Activated CD4-positive, alpha-beta T cell treated with anti-CD3 and anti-CD28 coated beads for 24 hours (primary cell): ENCODE measurements around the gene PHOX2A.
A peak's percentile ranks its signal among the peaks of the same experiment; 100 is the strongest.

Experiments
- DNase-seq, 2 donors: peaks; one replicate each; pipeline ENCODE4 v3.0.0-alpha.2; 2020; ENCODE audit warnings: low read depth in 2 of 2

Gene PHOX2A

DNA sequence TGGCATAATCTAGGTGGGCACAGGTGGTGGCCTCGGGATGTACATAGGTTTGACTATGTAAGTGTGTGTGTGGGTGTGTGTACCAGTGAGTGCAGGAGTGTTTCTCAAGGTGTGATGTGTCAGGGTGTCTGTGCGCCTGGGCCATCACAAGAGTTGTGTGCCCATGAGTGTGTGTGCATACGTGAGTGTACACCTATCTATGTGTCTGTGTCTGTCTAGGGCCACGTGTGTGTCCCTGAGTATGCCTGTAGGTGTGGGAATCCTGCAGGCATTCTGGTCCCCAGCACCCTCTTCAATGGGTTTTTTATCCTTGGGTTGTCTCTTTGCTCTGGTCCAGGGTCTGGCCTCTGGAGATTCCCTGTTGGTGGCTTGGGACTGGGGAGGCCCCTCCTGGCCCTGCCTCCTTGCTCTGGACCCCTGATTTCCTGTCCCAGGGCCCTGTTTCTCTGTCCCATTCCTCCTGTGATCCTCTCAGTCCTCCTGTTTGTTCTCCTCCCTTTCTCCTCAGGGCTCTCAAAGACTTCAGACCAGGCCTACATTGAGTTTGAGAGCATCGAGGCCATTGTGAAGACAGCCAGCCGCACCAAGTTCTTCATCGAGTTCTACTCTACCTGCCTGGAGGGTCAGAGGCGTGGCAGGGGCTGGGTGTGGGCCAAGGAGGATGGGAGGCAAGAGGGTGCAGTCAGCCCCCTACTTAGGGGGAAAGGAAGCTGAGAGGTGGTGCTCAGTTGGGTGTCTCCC lies 10.0 kb downstream of the PHOX2A start:
- no peak for DNase-seq

GRCh38 chr11:72233056-72233772 lies 10.8 kb downstream of the PHOX2A start:
- no peak for DNase-seq

DNA sequence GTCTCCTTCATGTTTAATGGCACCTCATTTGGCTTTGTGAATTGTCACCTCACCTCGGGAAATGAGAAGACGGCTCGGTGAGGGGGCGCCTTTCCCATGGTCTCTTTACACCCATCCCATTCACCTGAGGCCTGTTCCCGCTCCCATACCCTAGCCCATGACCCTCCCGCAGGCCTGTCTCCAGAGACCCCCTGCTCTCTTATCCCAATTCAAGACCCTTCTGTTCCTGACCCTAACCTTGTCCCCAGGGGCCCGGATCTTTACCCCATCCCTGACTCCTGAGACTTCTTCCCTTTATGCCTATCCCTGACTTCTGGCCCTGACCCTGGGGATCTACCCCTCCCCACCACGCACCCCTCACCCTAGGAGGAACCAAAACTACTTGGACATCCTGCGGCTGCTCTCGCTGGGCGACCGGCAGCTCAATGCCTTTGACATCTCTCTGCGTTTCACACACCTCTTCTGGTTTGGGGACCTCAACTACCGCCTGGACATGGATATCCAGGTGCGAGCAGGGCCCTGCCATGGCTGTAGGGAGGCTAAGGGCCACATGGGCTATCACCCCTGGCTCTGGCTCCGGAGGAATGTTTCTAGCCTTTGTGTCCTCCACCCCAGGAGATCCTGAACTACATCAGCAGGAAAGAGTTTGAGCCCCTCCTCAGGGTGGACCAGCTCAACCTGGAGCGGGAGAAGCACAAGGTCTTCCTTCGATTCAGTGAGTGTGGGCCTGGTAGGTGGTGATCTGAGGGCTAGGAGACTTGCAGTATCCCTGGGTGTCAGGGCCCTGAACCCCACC lies 11.5 kb downstream of the PHOX2A start:
- no peak for DNase-seq

DNA sequence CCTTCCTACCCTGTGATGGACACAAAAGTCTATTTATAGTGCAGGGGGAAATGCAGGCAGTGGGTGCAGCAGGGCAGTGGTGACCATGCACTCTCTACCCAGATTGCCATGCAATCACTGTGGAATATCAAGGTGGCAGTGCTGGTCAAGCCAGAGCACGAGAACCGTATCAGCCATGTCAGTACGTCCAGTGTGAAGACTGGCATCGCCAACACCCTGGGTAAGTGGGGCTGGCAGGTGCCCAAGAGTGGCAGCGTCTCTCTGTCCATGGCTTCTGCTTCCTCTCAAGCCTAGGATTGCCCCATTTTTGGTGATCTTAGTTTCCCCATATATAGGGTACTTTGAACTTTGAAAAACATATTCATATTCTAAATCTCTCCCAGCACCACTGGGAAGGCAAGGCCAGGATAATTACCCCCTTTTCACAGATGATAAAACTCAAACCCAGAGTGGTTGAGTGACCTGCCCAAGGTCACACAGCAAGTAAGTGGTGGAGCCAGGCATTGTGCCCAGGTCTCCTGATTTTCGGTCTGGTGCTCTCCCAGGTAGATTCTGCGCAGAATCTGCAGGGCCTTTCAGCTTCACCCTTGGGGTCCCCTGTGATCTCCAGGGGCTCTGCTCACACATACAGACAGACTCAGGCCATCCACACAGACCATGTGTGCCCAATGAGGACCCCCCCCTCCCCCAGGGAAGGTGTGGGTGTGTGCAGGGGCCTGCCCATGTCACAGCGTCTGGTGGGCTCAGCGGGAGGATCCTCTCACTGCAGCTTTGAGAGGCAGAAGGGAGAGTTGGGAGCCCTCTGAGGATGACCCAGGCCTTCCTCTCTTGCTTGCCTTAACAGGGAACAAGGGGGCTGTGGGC lies 12.3 kb downstream of the PHOX2A start:
- no peak for DNase-seq

GRCh38 chr11:72230764-72231365 lies 13.1 kb downstream of the PHOX2A start:
- DNase-seq: no peak

- no peak for DNase-seq
These were observed 13.8 kb downstream of the PHOX2A start for GRCh38 chr11:72229925-72230763.

DNA sequence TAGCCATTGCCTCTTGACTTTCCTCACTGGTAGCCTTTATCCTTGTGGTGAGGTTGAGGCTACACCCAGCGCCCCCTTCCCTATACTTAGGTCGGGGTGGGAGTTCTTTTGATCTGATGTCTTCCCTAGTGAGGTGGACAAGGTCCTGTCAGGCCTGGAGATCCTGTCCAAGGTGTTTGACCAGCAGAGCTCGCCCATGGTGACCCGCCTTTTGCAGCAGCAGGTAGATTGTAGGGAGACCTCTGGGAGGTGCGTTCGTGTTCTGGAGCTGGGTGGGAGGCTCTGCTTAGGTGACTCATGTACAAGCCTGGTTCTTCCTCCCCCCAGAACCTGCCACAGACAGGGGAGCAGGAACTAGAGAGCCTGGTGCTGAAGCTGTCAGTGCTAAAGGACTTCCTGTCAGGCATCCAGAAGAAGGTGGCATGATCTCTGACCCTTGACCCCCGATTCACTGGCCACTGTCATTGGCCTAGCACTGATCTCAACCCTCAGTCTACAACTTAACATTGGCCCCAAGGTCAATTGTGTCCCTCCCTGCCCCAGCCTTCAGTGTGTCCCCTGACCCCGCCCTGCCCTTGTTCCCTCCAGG lies 14.5 kb downstream of the PHOX2A start:
- DNase-seq: no peak

- DNase-seq: no peak
These were observed 15.1 kb downstream of the PHOX2A start for GRCh38 chr11:72228844-72229231.

- no peak for DNase-seq
These were observed 15.6 kb downstream of the PHOX2A start for GRCh38 chr11:72228229-72228843.

GRCh38 chr11:72227316-72228228 lies 16.4 kb downstream of the PHOX2A start:
- DNase-seq: no peak

DNA sequence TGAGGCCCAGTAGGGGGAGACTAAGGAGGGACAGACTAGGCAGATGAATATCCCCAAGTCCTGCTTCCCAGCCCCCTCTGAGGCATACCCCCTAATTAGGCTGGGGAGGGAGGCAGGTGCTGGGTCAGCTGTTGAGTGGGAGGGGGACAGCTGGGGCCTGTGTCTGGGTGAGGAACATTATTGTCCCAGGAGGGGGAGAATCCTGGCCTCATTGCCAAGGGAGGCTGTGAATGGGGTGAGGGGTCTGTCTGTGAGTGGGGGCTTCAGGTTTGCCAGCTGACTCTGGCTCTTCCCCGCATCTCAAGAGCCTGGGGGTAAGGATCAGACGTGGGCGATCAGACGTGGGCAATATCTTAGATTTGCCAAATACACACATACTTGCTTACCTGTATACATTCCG lies 17.3 kb downstream of the PHOX2A start:
- DNase-seq: no peak

DNA sequence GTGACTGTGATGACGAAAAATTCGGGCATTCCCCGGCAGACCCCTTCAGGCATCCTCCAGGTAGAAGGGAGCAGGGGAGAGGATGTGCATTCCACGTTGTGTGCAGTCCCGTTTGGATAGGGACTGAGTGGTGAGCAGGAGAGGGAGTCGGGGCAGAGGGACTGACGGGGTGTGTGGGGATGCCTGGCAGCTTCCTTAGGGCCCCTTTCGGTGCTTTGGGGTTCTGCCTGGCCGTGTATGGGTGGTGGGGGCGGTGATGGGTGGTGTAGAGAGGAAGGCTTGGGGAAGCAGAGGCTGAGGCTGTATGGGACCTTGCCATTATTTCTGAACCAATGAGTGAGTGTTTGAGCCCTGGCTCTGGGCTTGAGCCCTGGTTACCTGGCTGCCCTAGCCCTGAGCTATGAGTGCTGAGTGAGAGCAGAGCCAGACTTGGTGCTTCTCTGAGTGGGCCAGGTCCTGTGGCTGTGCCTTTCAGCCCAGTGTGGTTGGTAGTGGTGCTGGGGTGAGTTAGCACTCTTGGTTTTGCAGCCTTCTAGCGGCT lies 18.5 kb downstream of the PHOX2A start:
- no peak for DNase-seq

DNA sequence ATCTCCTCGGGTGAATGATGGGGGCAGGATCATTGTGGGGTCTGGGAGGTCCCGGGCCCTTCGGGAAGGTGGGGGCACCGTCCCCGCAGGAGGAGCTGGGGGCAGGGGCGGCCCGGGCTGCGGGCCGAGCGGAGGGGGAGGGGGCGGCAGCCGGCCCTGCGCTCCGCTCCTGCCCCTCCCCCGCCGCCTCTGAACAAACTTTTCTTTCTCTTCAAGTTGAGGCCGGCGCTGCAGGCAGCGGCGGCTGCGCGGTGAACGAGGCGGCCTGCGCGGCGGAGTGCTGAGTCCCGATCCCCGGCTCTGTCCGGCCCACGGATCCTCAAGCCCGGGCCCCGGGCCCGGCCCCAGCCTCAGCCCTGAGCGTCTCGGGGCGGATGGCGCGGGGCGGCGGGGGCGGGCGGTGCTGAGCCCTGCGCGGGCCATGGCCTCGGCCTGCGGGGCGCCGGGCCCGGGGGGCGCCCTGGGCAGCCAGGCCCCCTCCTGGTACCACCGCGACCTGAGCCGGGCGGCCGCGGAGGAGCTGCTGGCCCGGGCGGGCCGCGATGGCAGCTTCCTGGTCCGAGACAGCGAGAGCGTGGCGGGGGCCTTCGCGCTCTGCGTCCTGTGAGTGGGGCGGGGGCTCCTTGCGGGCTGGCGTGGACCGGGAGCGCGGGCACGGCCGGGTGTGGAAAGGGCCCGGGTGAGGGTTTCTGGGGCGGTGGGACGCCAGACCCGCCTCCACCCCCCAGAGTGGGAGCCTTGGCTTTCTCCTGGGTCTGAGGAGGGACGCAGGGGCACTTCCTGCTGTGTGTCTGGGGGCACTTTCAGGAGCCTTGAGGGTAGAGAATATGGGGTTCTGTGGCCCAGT lies 19.2 kb downstream of the PHOX2A start, which contains the start of gene INPPL1:
TSS of gene INPPL1 (plus strand) at position 204 of the 847 bp plus-strand sequence. CDS start at position 422, 218 bp downstream.
- no peak for DNase-seq

DNA sequence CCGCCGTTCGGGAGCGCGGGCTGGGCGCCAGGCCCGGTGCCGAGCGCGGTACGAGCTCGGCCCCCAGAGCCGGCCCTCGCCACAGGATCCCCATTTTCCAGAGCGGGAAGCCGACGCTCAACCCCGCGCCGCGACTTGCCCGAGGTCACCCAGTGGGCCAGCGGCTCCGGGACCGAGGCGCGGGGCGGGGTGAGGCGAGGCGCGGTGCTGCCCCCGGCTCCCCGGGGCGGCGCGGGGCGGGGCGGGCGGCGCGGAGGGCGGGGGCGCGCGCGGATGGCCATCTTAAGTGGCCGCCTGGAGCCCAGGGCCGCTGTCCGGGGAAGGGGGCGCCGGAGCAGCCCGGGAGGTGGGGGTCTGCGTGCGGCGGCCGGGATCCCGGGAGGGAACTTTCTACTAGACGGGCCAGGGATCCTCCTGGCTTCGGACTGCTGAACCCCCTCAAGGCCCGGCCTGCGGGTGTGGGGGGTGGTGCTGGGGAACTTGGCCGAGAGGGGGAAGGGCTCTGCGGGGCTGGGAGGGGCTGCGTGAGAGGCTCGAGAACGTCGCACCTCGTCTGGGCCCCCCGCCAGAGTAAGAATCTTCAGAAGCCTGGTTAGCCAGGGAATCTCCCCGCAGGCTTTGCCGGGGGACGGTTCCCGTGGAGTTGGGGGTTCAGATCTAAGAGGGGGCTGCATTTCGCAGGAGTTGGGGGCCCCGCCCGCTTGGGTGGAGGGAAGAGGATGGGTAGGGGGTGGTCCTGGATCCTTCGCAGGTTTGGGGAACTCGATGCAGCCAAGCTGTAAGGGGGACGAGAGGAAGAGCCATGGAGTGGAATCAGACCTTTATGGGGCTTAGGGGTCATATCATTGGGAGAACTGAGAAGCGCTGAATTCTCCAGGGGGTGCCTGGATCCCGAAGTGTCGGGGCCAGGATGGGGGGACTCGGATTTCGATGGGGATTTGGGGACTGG lies 20.1 kb downstream of the PHOX2A start:
- DNase-seq: peak in 1 of 2 donors; percentile 50

DNA sequence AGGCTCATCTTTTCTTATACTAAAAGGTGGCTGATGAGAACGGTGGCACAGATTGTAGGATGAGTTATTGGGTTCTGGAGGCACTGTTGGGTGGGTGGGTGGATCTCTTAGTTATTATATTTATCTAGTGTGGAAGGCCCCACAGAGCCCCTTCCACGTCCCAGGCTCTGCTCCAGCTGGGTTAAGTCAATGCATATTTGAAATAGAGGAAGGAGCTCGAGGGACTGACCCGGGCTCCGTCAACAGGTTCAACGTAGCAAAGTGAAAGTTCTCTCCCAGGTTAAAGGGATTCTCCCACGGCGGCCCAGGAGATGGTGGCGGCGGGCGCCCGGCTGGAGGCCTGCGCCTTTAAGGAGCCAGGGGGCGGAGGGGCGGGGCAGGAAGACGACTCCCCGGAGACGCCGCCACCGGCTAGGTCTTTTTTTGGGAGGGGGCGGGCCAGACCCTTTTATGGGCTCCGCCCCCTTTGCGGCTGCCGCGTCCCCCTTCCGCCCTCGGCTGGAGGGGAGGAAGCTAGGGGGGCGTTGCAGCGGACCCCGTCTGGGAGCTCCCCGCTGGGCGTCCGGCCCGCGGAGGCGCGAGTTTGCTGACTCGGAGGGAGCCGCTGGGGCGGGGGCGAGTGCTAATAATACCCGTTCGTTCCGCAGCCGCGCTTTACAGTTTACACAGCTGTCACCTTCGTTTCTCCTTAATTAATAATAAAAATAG lies 20.9 kb downstream of the PHOX2A start:
- DNase-seq: peak; percentile 91 to 92
